Stimulated activated CD4-positive, alpha-beta T cell treated with anti-CD3 and anti-CD28 coated beads, Interleukin-12 subunit alpha, Interleukin-12 subunit beta, amount 100 ng/mL, for 4 hours (primary cell): Measurements from ENCODE around the gene PRSS1.

Experiments
- DNase-seq: peaks from one replicate; pipeline ENCODE4 v3.0.0-alpha.2; 2020

The PRSS1 gene

GRCh38 chr7:142796501-142797390, 47.5 kb downstream of the PRSS1 start:
- DNase-seq = no peak

GRCh38 chr7:142797391-142798377, 48.4 kb downstream of the PRSS1 start:
- DNase-seq = no peak

- no peak for DNase-seq
These were observed 49.5 kb downstream of the PRSS1 start for GRCh38 chr7:142798451-142799436.

- DNase-seq = no peak
These were observed 50.2 kb downstream of the PRSS1 start for GRCh38 chr7:142799437-142799835.

GRCh38 chr7:142800088-142800487, 50.8 kb downstream of the PRSS1 start:
- no peak for DNase-seq

GRCh38 chr7:142800699-142801260, 51.5 kb downstream of the PRSS1 start:
- DNase-seq = no peak

- no peak for DNase-seq
These were observed 52.5 kb downstream of the PRSS1 start for GRCh38 chr7:142801601-142802295.

GRCh38 chr7:142802301-142802700, 53.0 kb downstream of the PRSS1 start:
- DNase-seq = no peak
